SK-MEL-5 (cell line): Measurements from ENCODE around the gene SMAD3. TPM values are rescaled to one million over a fixed set of nuclear protein-coding genes. Genes with fewer than 3 reads are reported as not detected.

ENCODE experiments used
- DNase-seq: peaks from one replicate; pipeline ENCODE4 v3.0.0-alpha.2; 2016; ENCODE audit warnings: low read depth, low spot score
- in situ Hi-C: cut with HindIII; loops from 2 replicates; pipeline ENCODE4 v1.10.0; 2016; ENCODE audit warnings: low sequenced_read_pairs, high pct_unique_total_duplicates, low pct_unique_long_range_greater_than_20kb
- total RNA-seq: library from RNA; depleted of rRNA; stranded (reverse); fragments of >200 nt; shearing (Covaris generic); gene quantifications from 2 replicates; pipeline ENCODE4 v1.2.3, GENCODE V29; 2014

The SMAD3 gene
- total RNA-seq, 1 experiment from 2014 or later: 5.6 TPM

GRCh38 chr15:67185621-67186225, 120.3 kb downstream of the SMAD3 start:
- in situ Hi-C loops: no loop called here
- DNase-seq: no peak

GRCh38 chr15:67186226-67186649, 120.8 kb downstream of the SMAD3 start:
- no peak for DNase-seq
- in situ Hi-C loops: no loop called here

GRCh38 chr15:67186688-67187087, 121.3 kb downstream of the SMAD3 start:
- in situ Hi-C loops: no loop called here

GRCh38 chr15:67187351-67187854, 122.0 kb downstream of the SMAD3 start:
- in situ Hi-C loops: no loop called here
- DNase-seq: no peak

More at GRCh38 chr15:67186688-67187087, 121.3 kb downstream of the SMAD3 start:
- no peak for DNase-seq

GRCh38 chr15:67188551-67189218, 123.3 kb downstream of the SMAD3 start:
- in situ Hi-C loops: no loop called here
- no peak for DNase-seq

DNA sequence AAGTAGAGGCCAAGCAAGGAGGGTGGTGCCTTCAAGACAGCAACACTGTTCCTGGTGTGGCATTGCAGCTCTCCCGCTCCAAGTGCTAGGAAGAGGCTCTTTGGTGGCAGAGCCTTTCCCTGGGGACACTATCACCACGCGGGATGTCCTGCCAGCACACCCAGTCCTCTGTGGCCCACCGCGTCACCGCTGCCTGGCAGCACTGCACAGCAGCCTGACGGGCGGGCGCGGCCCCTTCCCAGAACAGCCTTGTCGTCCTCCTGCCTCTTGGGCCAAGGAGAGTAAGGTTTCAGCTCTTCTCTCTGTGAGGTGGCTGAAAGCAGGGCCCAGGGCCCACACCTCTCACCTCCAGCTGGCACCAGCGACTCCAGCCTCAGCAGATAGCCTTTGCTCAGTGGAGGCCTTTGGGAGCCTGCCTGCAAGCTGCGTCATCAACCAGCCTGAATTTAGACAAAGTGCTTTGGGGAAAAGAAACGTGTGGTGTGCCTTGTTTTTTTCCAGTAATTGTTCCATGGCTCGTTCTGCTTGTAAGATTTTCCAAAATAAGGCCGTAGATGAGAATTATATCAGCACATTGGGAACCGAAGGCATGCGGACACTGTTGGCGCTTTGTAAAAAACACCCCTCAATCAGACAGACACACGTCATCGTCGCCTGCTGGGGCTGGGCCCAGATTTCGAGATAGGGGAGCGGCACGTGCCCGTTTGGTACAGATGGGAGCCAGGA, 124.1 kb downstream of the SMAD3 start:
- DNase-seq: no peak
- in situ Hi-C loops: no loop called here

- DNase-seq: no peak
- in situ Hi-C loops: no loop called here
Measured at GRCh38 chr15:67190326-67190725, 124.9 kb downstream of the SMAD3 start.

DNA sequence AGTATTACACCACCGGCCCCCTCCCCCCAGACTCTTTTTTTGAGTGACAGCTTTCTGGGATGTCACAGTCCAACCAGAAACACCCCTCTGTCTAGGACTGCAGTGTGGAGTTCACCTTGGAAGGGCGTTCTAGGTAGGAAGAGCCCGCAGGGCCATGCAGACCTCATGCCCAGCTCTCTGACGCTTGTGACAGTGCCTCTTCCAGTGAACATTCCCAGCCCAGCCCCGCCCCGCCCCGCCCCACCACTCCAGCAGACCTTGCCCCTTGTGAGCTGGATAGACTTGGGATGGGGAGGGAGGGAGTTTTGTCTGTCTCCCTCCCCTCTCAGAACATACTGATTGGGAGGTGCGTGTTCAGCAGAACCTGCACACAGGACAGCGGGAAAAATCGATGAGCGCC, 125.4 kb downstream of the SMAD3 start:
- DNase-seq: no peak

GRCh38 chr15:67192185-67192820, 126.9 kb downstream of the SMAD3 start:
- in situ Hi-C loops: no loop called here
- no peak for DNase-seq

More for the DNA sequence above, 125.4 kb downstream of the SMAD3 start:
- in situ Hi-C loops: no loop called here

DNA sequence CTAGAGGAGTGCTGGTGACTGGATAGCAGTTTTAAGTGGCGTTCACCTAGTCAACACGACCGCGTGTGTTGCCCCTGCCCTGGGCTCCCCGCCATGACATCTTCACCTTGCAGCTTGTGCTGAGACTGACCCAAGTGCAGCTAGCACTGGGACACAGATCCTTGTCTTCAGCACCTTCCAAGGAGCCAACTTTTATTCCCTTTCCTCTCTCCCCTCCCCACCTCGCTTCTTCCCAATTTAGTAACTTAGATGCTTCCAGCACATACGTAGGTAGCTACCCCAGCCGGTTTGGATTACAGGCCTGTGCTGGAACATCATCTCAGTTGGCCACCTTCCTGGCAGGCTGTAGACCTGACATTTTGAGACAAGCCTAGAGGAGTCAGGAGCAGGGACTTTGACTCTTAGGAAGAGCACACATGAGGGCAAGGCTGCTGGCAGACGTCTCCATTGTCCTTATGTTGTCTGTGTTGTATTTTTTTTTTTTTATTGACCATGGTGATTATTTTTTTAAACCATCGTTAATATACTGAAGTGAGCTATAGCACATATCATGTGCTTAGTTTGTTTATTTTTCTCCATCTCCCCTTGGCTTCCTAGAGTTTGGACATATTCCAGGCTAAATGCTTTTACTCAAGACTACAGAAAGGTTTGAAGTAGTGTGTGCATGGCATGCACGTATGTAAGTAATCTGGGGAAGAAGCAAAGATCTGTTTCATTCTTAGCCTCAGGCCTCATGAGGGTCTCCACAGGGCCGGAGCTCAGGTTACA, 128.0 kb downstream of the SMAD3 start:
- no peak for DNase-seq
- in situ Hi-C loops: no loop called here

GRCh38 chr15:67194171-67195114, 129.0 kb downstream of the SMAD3 start:
- in situ Hi-C loops: no loop called here

DNA sequence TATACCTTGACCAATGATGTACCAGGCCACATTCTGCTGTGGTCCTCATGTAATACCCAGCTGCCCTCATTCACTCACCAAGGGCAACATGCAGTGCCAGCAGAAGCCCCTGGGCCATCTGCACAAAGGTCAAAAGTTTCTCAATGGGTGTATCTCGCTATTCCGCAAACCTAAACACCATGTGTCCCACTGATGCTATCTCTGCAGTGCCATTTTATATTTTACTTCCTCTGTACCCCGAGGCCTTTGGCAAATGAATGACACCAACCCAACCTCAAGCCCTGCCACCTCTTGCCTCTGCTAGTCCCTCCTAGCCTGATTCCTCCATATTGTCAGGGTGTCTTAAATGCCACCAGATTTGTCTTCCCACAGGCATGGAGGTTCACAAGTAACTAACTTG, 129.9 kb downstream of the SMAD3 start:
- no peak for DNase-seq
- in situ Hi-C loops: no loop called here

More at GRCh38 chr15:67194171-67195114, 129.0 kb downstream of the SMAD3 start:
- no peak for DNase-seq

DNA sequence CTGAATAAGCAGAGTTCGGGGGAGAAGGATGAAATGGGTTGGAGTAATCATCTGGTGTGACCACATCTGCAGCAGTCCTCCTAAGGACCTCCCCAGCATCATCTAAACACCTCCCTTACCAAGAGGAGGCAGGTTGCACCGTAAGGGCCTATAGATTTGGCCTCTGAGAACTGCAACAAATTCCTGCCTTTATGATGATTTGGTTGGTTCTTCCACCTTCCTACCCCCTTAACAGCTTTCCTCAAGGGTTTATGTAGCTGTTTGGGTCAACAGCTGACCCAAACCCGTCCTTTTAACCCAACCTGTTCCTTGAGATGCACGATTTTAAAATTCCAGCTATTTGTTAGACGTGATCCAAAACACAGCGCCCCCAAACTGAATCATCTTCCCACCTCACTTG, 130.8 kb downstream of the SMAD3 start:
- in situ Hi-C loops: no loop called here

DNA sequence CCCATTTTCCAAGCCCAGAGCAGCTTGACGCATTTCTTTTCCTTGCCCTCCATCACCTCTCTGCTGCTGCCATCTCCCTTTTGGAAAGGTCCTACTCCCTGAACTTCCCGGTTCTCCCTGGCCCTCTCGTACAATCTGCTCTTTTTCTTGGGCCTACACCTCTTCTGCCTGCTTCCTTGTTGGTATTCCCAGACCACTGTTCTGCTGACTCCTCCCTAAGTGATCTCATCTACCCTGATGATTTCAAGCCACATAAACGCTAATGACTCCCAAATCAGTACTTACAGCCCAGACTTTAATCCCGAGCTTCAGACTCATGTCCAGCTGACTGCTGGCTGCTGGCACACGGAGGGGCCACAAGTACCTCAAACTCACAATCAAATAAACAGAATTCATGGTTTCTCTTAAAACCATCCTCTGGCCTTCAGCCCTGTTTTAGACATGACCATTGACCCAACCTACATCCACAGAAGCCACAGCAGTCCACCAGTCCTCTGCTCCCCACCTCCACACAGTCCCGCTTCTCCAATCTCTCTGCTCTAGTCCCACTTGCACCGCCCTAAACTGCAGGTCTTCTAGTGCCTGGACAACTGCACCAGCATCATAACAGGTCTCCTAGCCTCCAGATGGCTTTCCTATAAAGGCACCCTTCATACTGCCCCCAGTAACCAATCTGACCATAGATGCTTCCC, 131.4 kb downstream of the SMAD3 start:
- no peak for DNase-seq
- in situ Hi-C loops: no loop called here

More for the DNA sequence above, 130.8 kb downstream of the SMAD3 start:
- no peak for DNase-seq

DNA sequence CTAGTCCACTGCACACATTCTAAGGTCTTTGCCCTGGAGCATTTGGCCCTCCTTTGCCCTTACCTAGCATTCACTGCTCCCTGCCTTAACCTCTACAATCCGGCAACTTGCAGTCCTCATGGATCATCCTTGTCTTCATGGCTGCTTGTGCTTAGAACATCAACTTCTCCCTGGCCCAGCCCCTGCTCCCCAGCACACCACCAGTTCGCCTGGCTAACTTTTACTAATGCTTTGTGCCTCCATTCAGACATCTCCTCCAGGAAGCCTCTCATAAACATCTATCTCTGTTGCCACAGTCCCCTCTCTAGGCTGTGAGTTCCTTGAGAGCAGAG, 131.9 kb downstream of the SMAD3 start:
- DNase-seq: no peak
- in situ Hi-C loops: no loop called here

GRCh38 chr15:67198157-67198754, 132.9 kb downstream of the SMAD3 start:
- no peak for DNase-seq
- in situ Hi-C loops: no loop called here
